Right renal pelvis (tissue), 4 donors: Measurements from ENCODE around the gene PARVA. TPM values are rescaled to one million over a fixed set of nuclear protein-coding genes. Genes with fewer than 3 reads are reported as not detected.

ENCODE experiments used
- DNase-seq, 4 donors: peaks; one replicate each; pipeline ENCODE4 v3.0.0-alpha.2; 2013; ENCODE audit warnings: low read depth in 4 of 4, low spot score in 3 of 4, missing footprints in 1 of 4
- polyA plus RNA-seq, 4 donors: library from polyadenylated mRNA; unstranded; fragments of 120-200 nt; gene quantifications; one replicate each; pipeline ENCODE4 v1.2.1, GENCODE V29; 2013; ENCODE audit not compliant: insufficient read length in 4 of 4

Gene PARVA
- polyA plus RNA-seq, 4 donors: 106 to 126 (median 121) TPM

GRCh38 chr11:12577725-12578644 is 200.6 kb downstream of the PARVA start:
- no peak for DNase-seq

GRCh38 chr11:12581416-12581815 is 204.0 kb downstream of the PARVA start:
- DNase-seq: no peak

- peak in 1 of 4 donors; percentile 20 for DNase-seq
Measured at GRCh38 chr11:12581923-12582322, 204.6 kb downstream of the PARVA start.
